LoVo (cell line): ENCODE data around the gene UNC80.

Experiments used
- DNase-seq: peaks from one replicate; pipeline ENCODE4 v3.0.0-alpha.2; 2016; ENCODE audit warnings: low spot score

Gene UNC80

GRCh38 chr2:209973328-209973727, 201.7 kb downstream of the UNC80 start:
- DNase-seq = no peak

DNA sequence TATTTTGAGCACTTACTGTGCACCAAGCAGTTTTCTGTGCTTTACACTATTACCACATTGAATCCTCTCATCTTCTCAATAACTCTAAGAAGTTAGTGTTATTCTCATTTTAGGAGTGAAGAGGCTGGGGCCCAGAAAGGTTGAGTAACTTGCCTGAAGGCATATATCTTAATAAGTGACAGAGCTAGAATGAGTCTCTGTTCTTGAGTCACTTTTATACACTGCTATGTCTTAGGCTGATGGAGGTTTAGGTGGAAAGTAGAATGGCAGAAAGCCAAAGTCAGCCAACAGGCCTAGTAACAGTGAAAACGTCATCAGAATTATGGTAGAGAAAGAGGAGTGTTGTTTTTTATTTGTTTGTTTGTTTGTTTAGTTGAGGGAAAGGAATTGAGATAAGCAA, 202.9 kb downstream of the UNC80 start:
- no peak for DNase-seq

DNA sequence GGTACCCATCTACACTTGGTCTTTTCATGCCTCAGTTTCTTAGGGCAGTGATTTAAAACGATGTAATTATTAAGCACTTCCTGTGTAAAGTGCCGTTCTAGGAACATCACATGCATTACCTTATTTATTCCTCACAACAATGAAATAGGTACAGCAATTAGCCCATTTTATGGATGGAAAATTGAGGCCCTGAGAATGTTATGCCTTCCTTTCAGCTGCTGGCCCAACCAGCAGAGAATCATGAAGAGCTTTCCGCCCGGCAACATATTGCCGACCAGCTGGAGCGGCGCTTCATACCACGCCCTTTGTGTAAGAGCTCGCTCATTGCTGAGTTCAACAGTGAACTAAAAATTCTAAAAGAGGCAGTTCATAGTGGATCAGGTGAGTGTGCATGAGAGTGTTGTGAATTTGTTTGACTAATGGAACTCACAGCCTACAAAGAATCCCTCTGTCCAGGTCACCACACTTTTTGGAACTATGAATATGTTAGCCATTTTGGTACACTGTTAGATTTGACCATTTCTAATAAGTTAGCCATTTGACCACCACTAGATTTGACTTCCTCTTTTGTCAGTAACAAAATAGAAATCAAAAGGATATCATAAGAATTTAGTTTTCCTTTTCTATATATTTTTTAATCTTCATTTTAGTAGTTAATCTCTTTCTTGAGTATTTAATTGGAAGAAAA, 205.2 kb downstream of the UNC80 start:
- DNase-seq = no peak

GRCh38 chr2:209977386-209978239, 206.0 kb downstream of the UNC80 start:
- peak; percentile 47 for DNase-seq

DNA sequence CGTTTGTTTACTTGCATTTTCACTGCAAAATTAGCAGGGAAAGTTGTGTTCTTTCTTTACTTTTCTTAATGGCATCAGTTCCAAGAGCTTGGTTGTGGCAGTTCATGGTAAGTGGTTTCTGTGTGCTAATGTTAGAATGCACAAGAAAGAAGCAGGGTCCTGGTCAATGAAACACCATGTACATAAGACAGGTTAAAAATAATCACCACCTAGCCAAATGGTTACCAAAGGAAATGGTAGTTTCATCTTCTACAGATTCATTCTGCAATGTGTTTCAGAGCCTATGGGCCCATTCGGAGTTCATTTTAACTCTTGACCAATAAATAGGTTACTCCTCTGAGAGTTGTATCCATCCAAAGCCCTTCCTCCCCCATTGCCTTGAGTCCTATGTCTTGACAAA, 212.7 kb downstream of the UNC80 start:
- no peak for DNase-seq

DNA sequence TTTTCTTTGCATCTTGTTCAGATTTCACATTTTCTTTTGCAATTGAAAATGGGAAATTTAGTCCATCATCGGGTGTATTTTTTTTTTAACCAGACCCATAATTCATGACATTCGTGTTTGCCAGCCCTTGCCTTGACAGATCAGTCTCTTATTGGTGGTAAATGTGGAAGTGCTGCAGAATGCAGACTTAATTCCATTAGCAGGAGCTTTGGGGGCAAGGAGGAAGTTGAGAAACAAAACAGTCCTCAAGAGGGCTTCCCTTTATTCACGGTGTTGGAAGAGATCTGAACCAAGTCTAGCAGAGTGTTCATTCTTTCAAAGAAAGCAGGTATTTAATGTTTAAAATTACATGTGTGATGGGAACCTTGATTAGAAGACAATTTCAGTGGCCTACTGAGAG, 214.2 kb downstream of the UNC80 start:
- DNase-seq = no peak

DNA sequence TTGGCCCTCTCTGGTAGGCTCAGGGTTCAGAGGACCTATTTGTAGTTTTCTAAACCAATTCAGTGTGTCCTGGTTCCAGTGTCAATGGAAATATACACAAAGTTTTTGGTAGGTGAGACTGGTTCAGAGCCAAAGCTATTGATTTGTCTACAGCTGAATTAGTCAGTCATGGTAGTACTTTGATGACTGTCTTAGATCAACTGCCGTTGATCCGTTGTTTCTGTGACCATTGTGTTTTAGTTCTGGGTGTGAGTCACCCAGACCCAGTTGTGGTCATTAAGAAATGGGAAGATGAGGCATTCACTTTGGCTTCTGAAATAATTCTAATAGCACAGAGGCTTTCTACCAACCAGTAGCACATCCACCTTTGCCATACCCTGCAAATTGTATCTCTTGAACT, 214.8 kb downstream of the UNC80 start:
- DNase-seq = no peak

DNA sequence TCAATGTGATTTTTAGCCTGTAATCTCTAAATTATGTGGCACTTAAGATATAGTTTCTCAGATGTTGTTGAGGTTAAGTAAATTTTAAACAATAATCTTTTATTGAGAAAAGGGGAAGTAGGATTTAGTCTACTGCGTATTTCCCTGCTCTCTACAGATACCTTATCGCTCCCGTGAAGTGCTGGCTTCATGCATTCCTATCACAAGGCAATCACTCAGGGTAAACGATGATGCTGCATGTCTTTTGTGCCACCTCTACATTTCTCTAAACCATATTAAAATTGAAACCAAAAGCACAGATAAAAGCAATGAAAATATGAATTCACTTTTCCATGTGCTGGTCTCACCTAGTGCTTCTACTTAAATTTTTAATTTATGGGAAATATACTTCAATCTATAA, 216.4 kb downstream of the UNC80 start:
- DNase-seq = no peak

GRCh38 chr2:209990838-209991237, 219.2 kb downstream of the UNC80 start:
- no peak for DNase-seq

DNA sequence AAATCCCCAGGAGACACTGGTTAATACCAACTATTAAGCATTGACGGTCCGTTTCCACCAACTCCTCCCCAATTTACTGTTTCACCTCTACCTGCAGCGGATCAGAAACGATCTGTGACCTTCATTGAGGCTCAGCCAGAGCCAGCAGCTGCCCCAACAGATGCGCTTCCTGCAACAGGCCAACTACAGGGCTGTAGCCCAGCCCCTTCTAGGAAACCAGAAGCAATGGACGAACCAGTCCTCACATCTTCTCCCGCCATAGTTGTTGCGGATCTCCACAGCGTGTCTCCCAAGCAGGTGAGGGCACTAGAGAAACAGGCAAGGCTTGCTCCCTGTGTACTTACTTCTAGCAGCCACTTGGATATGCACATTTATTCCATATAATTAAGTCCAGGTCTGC, 222.3 kb downstream of the UNC80 start:
- no peak for DNase-seq

- no peak for DNase-seq
Observed at GRCh38 chr2:209998596-209998995, 227.0 kb downstream of the UNC80 start.

GRCh38 chr2:210000464-210001324, 229.1 kb downstream of the UNC80 start:
- DNase-seq = no peak

DNA sequence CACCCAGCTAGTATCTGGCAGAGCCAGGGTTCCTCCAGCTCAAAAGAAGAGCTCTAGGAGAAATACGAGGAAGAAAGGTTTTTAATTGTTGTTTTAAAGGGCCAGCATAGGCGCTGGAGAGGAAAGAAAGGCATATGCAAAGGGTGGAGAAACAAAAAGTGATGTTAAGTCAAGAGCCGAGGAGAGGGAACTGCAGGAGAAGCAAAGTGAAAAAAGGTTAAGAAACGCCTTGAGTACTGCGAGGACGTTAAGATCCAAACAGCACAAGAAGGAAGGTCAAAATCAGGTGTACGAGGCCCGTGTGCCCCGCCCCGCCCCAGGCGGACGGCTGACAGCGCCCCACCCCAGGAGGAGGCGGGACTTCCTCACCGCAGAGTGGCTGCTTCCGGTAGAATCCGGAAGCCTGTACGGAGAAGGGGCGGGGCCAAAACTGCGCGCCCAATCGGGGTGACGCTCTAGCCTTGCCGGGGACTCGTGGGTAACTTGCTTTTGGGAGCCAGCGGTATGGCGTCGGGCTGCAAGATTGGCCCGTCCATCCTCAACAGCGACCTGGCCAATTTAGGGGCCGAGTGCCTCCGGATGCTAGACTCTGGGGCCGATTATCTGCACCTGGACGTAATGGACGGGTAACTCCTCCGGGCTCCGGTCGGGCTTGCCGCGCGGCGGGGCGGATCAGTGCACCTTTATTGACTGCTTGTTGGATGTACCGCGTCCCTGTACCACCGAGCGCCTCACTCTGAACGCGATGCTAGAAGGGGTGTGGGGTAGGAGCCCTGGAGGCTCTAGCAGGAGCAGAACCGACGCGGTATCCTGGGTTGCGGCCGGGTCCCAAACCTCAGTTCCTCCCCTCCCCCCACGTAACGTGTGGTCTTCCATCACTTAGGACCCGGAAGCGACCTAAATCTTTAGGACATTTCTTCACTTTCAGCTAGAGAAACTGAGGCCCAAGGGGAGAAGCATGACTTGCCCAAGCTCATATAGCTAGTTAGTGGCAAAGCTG, 230.8 kb downstream of the UNC80 start, which contains the start of gene RPE:
RPE (plus strand) TSS at position 481 of the 1,000 bp plus-strand sequence; CDS start at position 505, 24 bp downstream.
- DNase-seq = peak; percentile 95

GRCh38 chr2:210003359-210003758, 231.7 kb downstream of the UNC80 start:
- DNase-seq = no peak

GRCh38 chr2:210004881-210005280, 233.2 kb downstream of the UNC80 start:
- no peak for DNase-seq

DNA sequence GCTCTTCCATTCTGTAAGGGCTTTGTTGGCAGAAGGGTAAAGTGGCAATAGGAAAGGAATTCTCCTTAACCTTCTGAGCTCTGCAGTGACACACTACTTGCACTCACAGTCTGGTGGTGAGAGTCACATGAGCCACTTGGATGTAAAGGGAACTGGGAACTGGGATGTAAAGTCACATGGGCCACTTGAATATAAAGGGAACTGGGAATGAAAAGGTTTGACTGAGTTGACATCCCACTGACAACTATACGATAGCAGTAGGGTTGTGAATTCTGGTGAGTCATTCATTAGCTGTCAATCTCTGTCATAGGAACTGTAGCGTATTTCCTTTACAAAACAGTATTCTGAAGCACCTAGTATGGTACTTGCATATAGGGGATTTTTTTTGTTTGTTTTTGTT, 236.3 kb downstream of the UNC80 start:
- DNase-seq = no peak

GRCh38 chr2:210009126-210009525, 237.5 kb downstream of the UNC80 start:
- no peak for DNase-seq

GRCh38 chr2:210009896-210010295, 238.3 kb downstream of the UNC80 start:
- DNase-seq = peak; percentile 4

DNA sequence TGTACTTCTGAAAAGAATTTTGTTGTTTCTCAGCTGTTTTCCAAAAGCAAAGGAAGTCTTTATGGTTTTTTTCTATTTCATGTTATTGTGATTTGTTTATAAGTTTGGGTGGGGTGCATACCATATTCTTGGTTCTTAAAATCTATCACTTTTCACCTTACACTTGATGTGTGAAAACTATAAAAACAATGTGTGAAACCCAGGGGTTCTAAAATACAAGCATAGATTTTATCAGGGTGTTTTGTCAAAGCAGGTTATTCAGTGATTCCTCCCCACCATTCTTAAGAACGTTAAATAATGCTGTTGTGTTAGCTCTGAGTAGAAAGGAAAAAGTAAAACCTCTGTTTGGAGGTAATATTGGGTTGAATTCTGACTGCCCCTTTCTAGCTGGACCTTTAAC, 248.5 kb downstream of the UNC80 start:
- no peak for DNase-seq

GRCh38 chr2:210022824-210023223, 251.2 kb downstream of the UNC80 start:
- no peak for DNase-seq

GRCh38 chr2:210027608-210028007, 256.0 kb downstream of the UNC80 start:
- DNase-seq = no peak
